Caco-2 (cell line): ENCODE measurements around the gene VNN1. TPM values are rescaled to one million over a fixed set of nuclear protein-coding genes. Genes with fewer than 3 reads are reported as not detected.

Source experiments
- BruUV-seq: library from RNA; stranded (reverse); fragments of 400-500 nt; replicated peaks from 2 replicates; lab custom pipeline; 2021; lab: Mats Ljungman, UMichigan
- CTCF ChIA-PET: fragments of 300-600 bp; sonication (Branson Sonifier 250); formaldehyde crosslinking; loops from one replicate; lab custom pipeline; 2022; ENCODE audit warnings: antibody characterized with exemption; lab: Charles Lee
- POLR2A ChIA-PET: fragments of 300-600 bp; sonication (Branson Sonifier 250); formaldehyde crosslinking; loops from one replicate; lab custom pipeline; 2022; ENCODE audit warnings: antibody characterized with exemption; lab: Charles Lee
- DNase-seq, 2 experiments: peaks; one replicate each; pipeline versions ENCODE4 v3.0.0 to v3.0.0-alpha.2; 2020 to 2022
- H3K27me3 ChIP-seq: replicated peaks from 2 replicates; pipeline ENCODE4 v1.6.0; 2011; ENCODE audit warnings: low read length; ENCODE audit not compliant: control insufficient read depth, insufficient read depth
- H3K36me3 ChIP-seq: 2 replicates; pipeline ENCODE4 v1.5.1; 2011; ENCODE audit warnings: low read length; ENCODE audit not compliant: control insufficient read depth, insufficient read depth
- H3K4me1 ChIP-seq: fragments of 250-450 bp; sonication (Bioruptor Pico); 2 replicates; pipeline ENCODE4 v1.5.1; 2020; ENCODE audit warnings: mild to moderate bottlenecking
- H3K4me3 ChIP-seq: 2 replicates; pipeline ENCODE4 v1.5.1; 2011; ENCODE audit warnings: low read depth, mild to moderate bottlenecking, control low read depth, low read length
- H3K9me3 ChIP-seq: fragments of 250-450 bp; sonication (Bioruptor Pico); 2 replicates; pipeline ENCODE4 v1.5.1; 2020; ENCODE audit warnings: mild to moderate bottlenecking, moderate library complexity
- H3K27ac Mint-ChIP-seq: one replicate; pipeline ENCODE4 v1.8.0; 2022; ENCODE audit warnings: mixed read lengths; ENCODE audit not compliant: unreplicated experiment
- H3K27me3 Mint-ChIP-seq: one replicate; pipeline ENCODE4 v1.8.0; 2022; ENCODE audit warnings: mixed read lengths; ENCODE audit not compliant: insufficient read depth, unreplicated experiment
- H3K36me3 Mint-ChIP-seq: one replicate; pipeline ENCODE4 v1.8.0; 2022; ENCODE audit warnings: mild to moderate bottlenecking, mixed read lengths; ENCODE audit not compliant: insufficient read depth, unreplicated experiment
- H3K4me1 Mint-ChIP-seq: one replicate; pipeline ENCODE4 v1.8.0; 2022; ENCODE audit warnings: low read depth, mixed read lengths; ENCODE audit not compliant: unreplicated experiment
- H3K4me3 Mint-ChIP-seq: one replicate; pipeline ENCODE4 v1.8.0; 2022; ENCODE audit warnings: mild to moderate bottlenecking, moderate library complexity, mixed read lengths; ENCODE audit not compliant: unreplicated experiment
- H3K9me3 Mint-ChIP-seq: one replicate; pipeline ENCODE4 v1.8.0; 2022; ENCODE audit warnings: mixed read lengths; ENCODE audit not compliant: unreplicated experiment
- CTCF ChIP-seq, 2 experiments: fragments of 200-600 bp in 1 of 2; IDR thresholded peaks; 1 replicate in 1 of 2; 2 replicates in 1 of 2; pipeline versions ENCODE4 v1.5.1 to v1.8.0; 2011 to 2022; ENCODE audit warnings: antibody characterized with exemption in 1 of 2, control low read depth in 1 of 2, inconsistent platforms in 1 of 2, low read depth in 1 of 2, low read length in 1 of 2, mild to moderate bottlenecking in 1 of 2, moderate library complexity in 1 of 2; ENCODE audit not compliant: insufficient read depth in 1 of 2, severe bottlenecking in 1 of 2, unreplicated experiment in 1 of 2
- intact Hi-C: fragments of 100-400 bp; cut with micrococcal nuclease; formaldehyde crosslinking; loops from one replicate; pipeline ENCODE4 v1.10.0; 2022; ENCODE audit not compliant: unreplicated experiment
- total RNA-seq: library from RNA; stranded (reverse); gene quantifications from 2 replicates; pipeline ENCODE4 v1.2.3, GENCODE V29; 2022

The VNN1 gene
- total RNA-seq, 1 experiment from 2014 or later = not detected

- H3K27me3 Mint-ChIP-seq = peaks cover 5% of the 10 kb centered on the region
- CTCF ChIA-PET = no interaction called here
- no peak overlapping the region for H3K4me3 Mint-ChIP-seq
- no peak for DNase-seq
- Histone ChIP-seq H3K4me3 (no peak overlapping the region), H3K27me3 (no peaks in the 10 kb centered on the region), H3K9me3 (no peaks in the 10 kb centered on the region), H3K4me1 (0 out of 2 replicates have a peak, but pooled peaks cover 4% of the 10 kb centered on the region), H3K36me3 (no peaks in the 10 kb centered on the region)
- no peaks in the 10 kb centered on the region for H3K9me3 Mint-ChIP-seq
- H3K36me3 Mint-ChIP-seq = no peaks in the 10 kb centered on the region
- TF ChIP-seq CTCF (IDR thresholded peaks at IDR 0.05; ENCODE audit: insufficient read depth in 1 of 2, low read depth in 1 of 2, low read length in 1 of 2, severe bottlenecking in 1 of 2, unreplicated experiment in 1 of 2) = no peak
- intact Hi-C loops = no loop called here
- no peak overlapping the region for H3K27ac Mint-ChIP-seq
- no peaks in the 10 kb centered on the region for H3K4me1 Mint-ChIP-seq
- BruUV-seq = no TSS peak
- POLR2A ChIA-PET = no interaction called here
Observed at GRCh38 chr6:132686531-132686930, 27.3 kb downstream of the VNN1 start.

DNA sequence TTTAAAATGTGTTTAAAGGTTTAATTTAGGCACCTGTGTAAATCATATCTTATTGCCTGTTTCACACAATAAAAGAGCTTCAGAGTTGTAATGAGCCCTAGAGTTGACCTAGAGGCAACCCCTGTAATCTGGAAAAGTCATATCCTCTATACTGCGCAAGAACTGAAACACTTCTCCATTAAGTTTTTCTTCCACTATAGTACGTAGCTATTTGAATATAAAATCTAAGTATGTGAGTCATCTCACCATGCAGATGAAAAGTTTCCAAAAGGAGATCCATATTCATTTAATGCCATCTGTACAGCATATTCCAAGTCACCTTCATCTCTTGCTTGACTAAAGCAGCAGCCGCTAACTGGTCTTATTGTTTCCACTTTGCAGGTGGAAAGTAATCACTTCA lies 28.8 kb downstream of the VNN1 start:
- no peaks in the 10 kb centered on the region for H3K36me3 ChIP-seq
- H3K4me3 ChIP-seq = no peak overlapping the region
- H3K27me3 ChIP-seq = no peaks in the 10 kb centered on the region
- BruUV-seq = no TSS peak
- no peak for TF ChIP-seq CTCF (IDR thresholded peaks at IDR 0.05; ENCODE audit: insufficient read depth in 1 of 2, low read depth in 1 of 2, low read length in 1 of 2, severe bottlenecking in 1 of 2, unreplicated experiment in 1 of 2)
- 0 out of 2 replicates have a peak, but pooled peaks cover 4% of the 10 kb centered on the region for H3K4me1 ChIP-seq
- H3K27me3 Mint-ChIP-seq = peaks cover 5% of the 10 kb centered on the region
- CTCF ChIA-PET = no interaction called here
- no peak for DNase-seq
- no peaks in the 10 kb centered on the region for H3K4me1 Mint-ChIP-seq
- POLR2A ChIA-PET = no interaction called here
- H3K9me3 Mint-ChIP-seq = no peaks in the 10 kb centered on the region
- intact Hi-C loops = no loop called here
- H3K9me3 ChIP-seq = no peaks in the 10 kb centered on the region
- no peak overlapping the region for H3K27ac Mint-ChIP-seq
- H3K4me3 Mint-ChIP-seq = no peak overlapping the region
- H3K36me3 Mint-ChIP-seq = no peaks in the 10 kb centered on the region

DNA sequence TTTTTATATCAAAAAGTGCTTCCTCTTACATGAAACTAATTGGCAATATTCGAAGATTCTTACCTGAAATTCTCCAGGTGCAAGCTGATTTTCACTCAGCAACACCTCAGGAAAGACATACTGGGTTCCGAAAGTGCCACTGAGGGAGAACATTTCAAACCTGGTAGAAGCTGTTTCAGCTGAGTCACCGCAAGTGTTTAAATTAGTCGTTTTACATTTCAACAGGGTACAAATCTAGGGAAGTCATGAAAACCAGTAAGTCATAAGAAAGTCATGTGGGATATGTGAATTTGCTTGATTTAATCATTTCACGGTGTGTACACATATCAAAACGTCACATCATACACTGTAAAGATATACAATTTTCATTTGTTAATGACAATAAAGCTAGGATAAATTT lies 29.6 kb downstream of the VNN1 start:
- Mint-ChIP-seq H3K27ac (no peak overlapping the region), H3K9me3 (no peaks in the 10 kb centered on the region), H3K4me3 (no peak overlapping the region), H3K27me3 (peaks cover 2% of the 10 kb centered on the region), H3K4me1 (no peaks in the 10 kb centered on the region), H3K36me3 (no peaks in the 10 kb centered on the region)
- ChIA-PET CTCF (no interaction called here), POLR2A (no interaction called here)
- no peak for DNase-seq
- Histone ChIP-seq H3K36me3 (no peaks in the 10 kb centered on the region), H3K27me3 (no peaks in the 10 kb centered on the region), H3K9me3 (no peaks in the 10 kb centered on the region), H3K4me1 (0 out of 2 replicates have a peak, but pooled peaks cover 4% of the 10 kb centered on the region), H3K4me3 (no peak overlapping the region)
- intact Hi-C loops = no loop called here
- no TSS peak for BruUV-seq
- no peak for TF ChIP-seq CTCF (IDR thresholded peaks at IDR 0.05; ENCODE audit: insufficient read depth in 1 of 2, low read depth in 1 of 2, low read length in 1 of 2, severe bottlenecking in 1 of 2, unreplicated experiment in 1 of 2)
